ENCODE results near the gene KCNH2. TPM values are rescaled to one million over a fixed set of nuclear protein-coding genes. Genes with fewer than 3 reads are reported as not detected.

The KCNH2 gene
- total and polyA plus RNA-seq, 4 donors: 0.43 to 2.0 (median 1.3) TPM

- DNase-seq (peak in 1 of 3 donors; percentile 7), ATAC-seq (ENCODE audit: insufficient read depth, low FRiP score) (no peak)
- TF ChIP-seq CTCF (IDR thresholded peaks at IDR 0.05; ENCODE audit: control extremely low read depth, extremely low read depth): no peak
- Histone ChIP-seq H3K9ac (ENCODE audit: insufficient read depth in 1 of 2, low read length in 2 of 2) (no peak overlapping the region), H3K4me3 (no peak overlapping the region), H3K36me3 (ENCODE audit: control insufficient read depth in 4 of 4, insufficient read depth in 4 of 4, low read length in 4 of 4) (no peaks in the 10 kb centered on the region), H3K27me3 (ENCODE audit: control insufficient read depth in 3 of 3, insufficient read depth in 3 of 3, low read length in 2 of 3) (peaks cover 0 to 10% (median 0%) of the 10 kb centered on the region in 3 donors), H3K9me3 (ENCODE audit: control insufficient read depth in 4 of 4, insufficient read depth in 3 of 4, low read length in 3 of 4) (no peaks in the 10 kb centered on the region), H3K4me1 (ENCODE audit: control insufficient read depth in 5 of 5, insufficient read depth in 5 of 5, low read length in 5 of 5) (peaks cover 0 to 30% (median 0%) of the 10 kb centered on the region in 5 donors), H3K27ac (ENCODE audit: low read depth in 1 of 2, low read length in 1 of 2) (no peak overlapping the region)
- WGBS, 2 donors: 84 to 93% methylated on average over 16 of the region's 16 CpGs
These were observed 28.1 kb downstream of the KCNH2 start for GRCh38 chr7:150949971-150950491.

- Histone ChIP-seq H3K27ac (ENCODE audit: low read depth in 1 of 2, low read length in 1 of 2) (no peak overlapping the region), H3K4me1 (ENCODE audit: control insufficient read depth in 5 of 5, insufficient read depth in 5 of 5, low read length in 5 of 5) (peaks cover 0 to 30% (median 0%) of the 10 kb centered on the region in 5 donors), H3K4me3 (no peak overlapping the region), H3K36me3 (ENCODE audit: control insufficient read depth in 4 of 4, insufficient read depth in 4 of 4, low read length in 4 of 4) (no peaks in the 10 kb centered on the region), H3K27me3 (ENCODE audit: control insufficient read depth in 3 of 3, insufficient read depth in 3 of 3, low read length in 2 of 3) (peaks cover 0 to 10% (median 0%) of the 10 kb centered on the region in 3 donors), H3K9me3 (ENCODE audit: control insufficient read depth in 4 of 4, insufficient read depth in 3 of 4, low read length in 3 of 4) (no peaks in the 10 kb centered on the region), H3K9ac (ENCODE audit: insufficient read depth in 1 of 2, low read length in 2 of 2) (no peak overlapping the region)
- TF ChIP-seq CTCF (IDR thresholded peaks at IDR 0.05; ENCODE audit: control extremely low read depth, extremely low read depth): no peak
- ATAC-seq (ENCODE audit: insufficient read depth, low FRiP score) (no peak), DNase-seq (peak in 2 of 3 donors; percentile 28 to 50)
- WGBS, 2 donors: 60 to 62% methylated on average over 4 of the region's 4 CpGs
These were observed 28.6 kb downstream of the KCNH2 start for GRCh38 chr7:150949564-150949963.

GRCh38 chr7:150948791-150949251, 29.3 kb downstream of the KCNH2 start:
- Histone ChIP-seq H3K27ac (ENCODE audit: low read depth in 1 of 2, low read length in 1 of 2) (no peak overlapping the region), H3K36me3 (ENCODE audit: control insufficient read depth in 4 of 4, insufficient read depth in 4 of 4, low read length in 4 of 4) (no peaks in the 10 kb centered on the region), H3K9me3 (ENCODE audit: control insufficient read depth in 4 of 4, insufficient read depth in 3 of 4, low read length in 3 of 4) (no peaks in the 10 kb centered on the region), H3K9ac (ENCODE audit: insufficient read depth in 1 of 2, low read length in 2 of 2) (no peak overlapping the region), H3K4me3 (no peak overlapping the region), H3K27me3 (ENCODE audit: control insufficient read depth in 3 of 3, insufficient read depth in 3 of 3, low read length in 2 of 3) (peaks cover 0 to 10% (median 0%) of the 10 kb centered on the region in 3 donors), H3K4me1 (ENCODE audit: control insufficient read depth in 5 of 5, insufficient read depth in 5 of 5, low read length in 5 of 5) (peaks cover 0 to 23% (median 0%) of the 10 kb centered on the region in 5 donors)
- no peak for TF ChIP-seq CTCF (IDR thresholded peaks at IDR 0.05; ENCODE audit: control extremely low read depth, extremely low read depth)
- DNase-seq (peak in 1 of 3 donors; percentile 9), ATAC-seq (ENCODE audit: insufficient read depth, low FRiP score) (no peak)
- WGBS, 2 donors: 86 to 92% methylated on average over 15 of the region's 15 CpGs

Measured in lung (tissue), 12 donors.